Peyer's patch (tissue), 4 donors: Measurements from ENCODE around the gene SGCA. TPM values are rescaled to one million over a fixed set of nuclear protein-coding genes. Genes with fewer than 3 reads are reported as not detected.
A peak's percentile ranks its signal among the peaks of the same experiment; 100 is the strongest.

Experiments used
- DNase-seq, 3 donors: peaks; one replicate each; pipeline ENCODE4 v3.0.0-alpha.2; 2017 to 2019
- H3K27ac ChIP-seq, 4 donors: fragments of 200-600 bp; sonication (generic); one replicate each; pipeline ENCODE4 v1.5.1; 2016 to 2019
- H3K27me3 ChIP-seq, 2 donors: fragments of 200-600 bp; sonication (generic); one replicate each; pipeline ENCODE4 v1.5.1; 2019
- H3K36me3 ChIP-seq, 3 donors: fragments of 200-600 bp; sonication (generic); one replicate each; pipeline ENCODE4 v1.5.1; 2016 to 2019
- H3K4me1 ChIP-seq, 4 donors: fragments of 200-600 bp; sonication (generic); one replicate each; pipeline ENCODE4 v1.5.1; 2016 to 2019
- H3K4me3 ChIP-seq, 4 donors: fragments of 200-600 bp; sonication (generic); 1 replicate in 3 of 4; 2 replicates in 1 of 4; pipeline ENCODE4 v1.5.1; 2016 to 2019; ENCODE audit warnings: mild to moderate bottlenecking in 1 of 4
- H3K9me3 ChIP-seq, 4 donors: fragments of 200-600 bp; sonication (generic); one replicate each; pipeline ENCODE4 v1.5.1; 2016 to 2019; ENCODE audit warnings: mild to moderate bottlenecking in 1 of 4
- CTCF ChIP-seq, 6 experiments: fragments of 450-650 bp in 4 of 6; fragments of 200-600 bp in 2 of 6; sonication (generic) in 1 of 6; IDR thresholded peaks; one replicate each; pipeline ENCODE4 v1.5.1; 2017 to 2019; ENCODE audit warnings: antibody characterized with exemption in 6 of 6, mild to moderate bottlenecking in 3 of 6, moderate library complexity in 1 of 6
- POLR2A ChIP-seq, 2 donors: fragments of 450-650 bp; IDR thresholded peaks; one replicate each; pipeline ENCODE4 v1.5.1; 2017; ENCODE audit warnings: antibody characterized with exemption in 2 of 2, mild to moderate bottlenecking in 2 of 2, moderate library complexity in 2 of 2
- total RNA-seq, 4 donors: library from RNA; depleted of rRNA; stranded (reverse); fragments of >200 nt; gene quantifications; one replicate each; pipeline ENCODE4 v1.1.0, GENCODE V29; 2016

Gene SGCA
- total RNA-seq, 4 donors from 2014 or later: 2.9 to 3.5 (median 3.5) TPM; not detected in 1

GRCh38 chr17:50129353-50129727 lies 36.5 kb upstream of the SGCA start:
- no peaks in the 10 kb centered on the region for H3K9me3 ChIP-seq
- H3K4me1 ChIP-seq: peaks cover 0 to 35% (median 15%) of the 10 kb centered on the region in 4 donors
- TF ChIP-seq POLR2A (IDR thresholded peaks at IDR 0.05) (no peak), CTCF (IDR thresholded peaks at IDR 0.05) (no peak)
- peak overlapping the region; percentile 28 to 62 (median 54) for H3K4me3 ChIP-seq
- DNase-seq: no peak
- H3K27me3 ChIP-seq: peaks cover 0 to 11% of the 10 kb centered on the region in 2 donors
- peaks cover 0 to 2% (median 0%) of the 10 kb centered on the region in 3 donors for H3K36me3 ChIP-seq
- no peak overlapping the region for H3K27ac ChIP-seq

- Histone ChIP-seq H3K4me3 (peak within 1 kb of the TSS; percentile 28 to 62 (median 54)), H3K4me1 (peaks cover 0 to 35% (median 15%) of the 10 kb centered on the region in 4 donors), H3K9me3 (no peaks in the 10 kb centered on the region), H3K27ac (no peak within 1 kb of the TSS), H3K27me3 (peaks cover 0 to 11% of the 10 kb centered on the region in 2 donors), H3K36me3 (peaks cover 0 to 8% (median 0%) of the 10 kb centered on the region in 3 donors)
- DNase-seq: no peak
- TF ChIP-seq POLR2A (IDR thresholded peaks at IDR 0.05) (no peak), CTCF (IDR thresholded peaks at IDR 0.05) (no peak)
Measured at GRCh38 chr17:50129728-50130558, 35.9 kb upstream of the SGCA start, which contains the start of gene SAMD14. TSS of gene SAMD14 (minus strand) at chr17:50130160. CDS start at chr17:50124959, 5,201 bp downstream.

- H3K4me1 ChIP-seq: peaks cover 0 to 35% (median 15%) of the 10 kb centered on the region in 4 donors
- DNase-seq: no peak
- no peaks in the 10 kb centered on the region for H3K9me3 ChIP-seq
- peaks cover 0 to 16% (median 0%) of the 10 kb centered on the region in 3 donors for H3K36me3 ChIP-seq
- TF ChIP-seq CTCF (IDR thresholded peaks at IDR 0.05): no peak
- no peak for TF ChIP-seq POLR2A (IDR thresholded peaks at IDR 0.05)
- peaks cover 0 to 11% of the 10 kb centered on the region in 2 donors for H3K27me3 ChIP-seq
- H3K27ac ChIP-seq: no peak overlapping the region
- peak overlapping the region in 2 of 4 donors; percentile 52 to 57 for H3K4me3 ChIP-seq
Measured at GRCh38 chr17:50130559-50131305, 35.1 kb upstream of the SGCA start.

- no peak overlapping the region for H3K27ac ChIP-seq
Measured at GRCh38 chr17:50132104-50132794, 33.6 kb upstream of the SGCA start.

More at GRCh38 chr17:50132104-50132794, 33.6 kb upstream of the SGCA start:
- TF ChIP-seq POLR2A (IDR thresholded peaks at IDR 0.05) (no peak), CTCF (IDR thresholded peaks at IDR 0.05) (no peak)
- Histone ChIP-seq H3K4me3 (no peak overlapping the region), H3K27me3 (peaks cover 0 to 11% of the 10 kb centered on the region in 2 donors), H3K4me1 (peaks cover 0 to 35% (median 15%) of the 10 kb centered on the region in 4 donors), H3K9me3 (no peaks in the 10 kb centered on the region), H3K36me3 (peaks cover 0 to 30% (median 0%) of the 10 kb centered on the region in 3 donors)
- no peak for DNase-seq
